Activated T-helper 17 cell treated with anti-CD3 and anti-CD28 coated beads, Interleukin-2, amount 50 U/mL, for 72 hours (primary cell): Measurements from ENCODE around the gene UBALD1. TPM values are rescaled to one million over a fixed set of nuclear protein-coding genes. Genes with fewer than 3 reads are reported as not detected.
A peak's percentile ranks its signal among the peaks of the same experiment; 100 is the strongest.
"Not testable (repeated sequence)": the region's sequence is repeated elsewhere in the genome, so short reads cannot be mapped to it uniquely, and the experiment has no call there.

Experiments
- ATAC-seq: fragments of 150-1000 bp; cut with Tn5 transposase; replicated peaks from 2 replicates; pipeline ENCODE4 v1.10.0; 2021; ENCODE audit warnings: mild to moderate bottlenecking, moderate library complexity
- H3K27ac Mint-ChIP-seq: one replicate; pipeline ENCODE4 v1.8.0; 2022; ENCODE audit warnings: mixed read lengths
- H3K27me3 Mint-ChIP-seq: one replicate; pipeline ENCODE4 v1.8.0; 2022; ENCODE audit warnings: mixed read lengths
- H3K36me3 Mint-ChIP-seq: one replicate; pipeline ENCODE4 v1.8.0; 2022; ENCODE audit warnings: low read depth, mild to moderate bottlenecking, mixed read lengths
- H3K4me1 Mint-ChIP-seq: one replicate; pipeline ENCODE4 v1.8.0; 2022; ENCODE audit warnings: mixed read lengths
- H3K4me3 Mint-ChIP-seq: one replicate; pipeline ENCODE4 v1.8.0; 2022; ENCODE audit warnings: mild to moderate bottlenecking, mixed read lengths
- H3K9me3 Mint-ChIP-seq: one replicate; pipeline ENCODE4 v1.8.0; 2022; ENCODE audit warnings: mixed read lengths
- total RNA-seq, 2 donors: library from RNA; stranded (reverse); gene quantifications; one replicate each; pipeline ENCODE4 v1.2.3, GENCODE V29; 2022

The UBALD1 gene
- total RNA-seq, 2 donors from 2014 or later, result 16.6 to 24.5 TPM

DNA sequence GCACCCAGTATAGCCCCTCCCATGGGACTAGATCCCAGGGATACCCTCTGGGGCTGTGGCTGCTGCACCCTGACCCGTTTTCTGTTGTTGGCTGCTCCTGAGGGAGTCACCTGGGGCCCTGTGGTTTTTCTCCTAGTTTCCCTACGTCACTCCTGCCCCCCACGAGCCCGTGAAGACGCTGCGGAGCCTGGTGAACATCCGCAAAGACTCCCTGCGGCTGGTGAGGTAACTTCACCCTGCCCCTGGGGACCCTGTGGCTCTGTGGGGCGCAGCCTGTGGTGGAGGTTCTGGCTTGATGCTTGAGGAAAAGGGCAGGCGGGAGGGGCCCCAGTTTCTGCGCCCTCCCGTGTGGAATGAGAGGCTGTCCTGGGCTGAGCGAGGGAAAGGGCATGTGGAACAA is 37.1 kb upstream of the UBALD1 start:
- no peaks in the 10 kb centered on the region for H3K9me3 Mint-ChIP-seq
- peaks cover 52% of the 10 kb centered on the region for H3K36me3 Mint-ChIP-seq
- no peaks in the 10 kb centered on the region for H3K27me3 Mint-ChIP-seq
- H3K4me1 Mint-ChIP-seq, result peaks cover 14% of the 10 kb centered on the region
- H3K4me3 Mint-ChIP-seq, result no peak overlapping the region
- no peak for ATAC-seq
- H3K27ac Mint-ChIP-seq, result no peak overlapping the region

DNA sequence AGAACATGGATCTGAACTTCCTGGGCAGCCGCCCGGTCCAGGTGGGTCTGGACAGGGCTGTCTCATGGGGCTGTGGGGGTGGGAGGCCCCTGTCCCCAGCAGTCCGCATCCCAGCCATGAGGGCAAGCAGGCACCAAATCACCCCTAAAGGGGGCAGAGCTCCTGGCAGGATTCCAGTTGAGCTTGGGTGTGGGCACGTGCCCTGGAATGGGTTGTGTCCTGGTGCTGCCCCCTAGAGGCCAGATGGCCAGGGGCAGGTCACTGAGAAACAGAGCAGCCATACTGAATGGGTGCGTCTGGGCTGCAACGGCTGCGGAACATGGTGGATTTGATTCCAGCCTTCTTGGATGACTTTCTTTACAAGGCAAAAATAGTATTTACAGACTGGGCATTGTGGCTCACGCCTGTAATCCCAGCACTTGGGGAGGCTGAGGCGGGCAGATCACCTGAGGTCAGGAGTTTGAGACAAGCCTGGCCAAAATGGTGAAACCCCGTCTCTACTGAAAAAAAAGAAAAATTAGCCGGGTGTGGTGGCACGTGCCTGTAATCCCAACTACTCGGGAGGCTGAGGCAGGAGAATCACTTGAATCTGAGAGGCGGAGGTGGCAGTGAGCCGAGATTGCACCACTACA is 35.9 kb upstream of the UBALD1 start:
- Mint-ChIP-seq H3K36me3 (peaks cover 44% of the 10 kb centered on the region), H3K4me1 (peaks cover 14% of the 10 kb centered on the region)
- H3K9me3 Mint-ChIP-seq, H3K4me3 Mint-ChIP-seq, H3K27ac Mint-ChIP-seq, H3K27me3 Mint-ChIP-seq: not testable (repeated sequence)
- ATAC-seq, result peak; percentile 84

DNA sequence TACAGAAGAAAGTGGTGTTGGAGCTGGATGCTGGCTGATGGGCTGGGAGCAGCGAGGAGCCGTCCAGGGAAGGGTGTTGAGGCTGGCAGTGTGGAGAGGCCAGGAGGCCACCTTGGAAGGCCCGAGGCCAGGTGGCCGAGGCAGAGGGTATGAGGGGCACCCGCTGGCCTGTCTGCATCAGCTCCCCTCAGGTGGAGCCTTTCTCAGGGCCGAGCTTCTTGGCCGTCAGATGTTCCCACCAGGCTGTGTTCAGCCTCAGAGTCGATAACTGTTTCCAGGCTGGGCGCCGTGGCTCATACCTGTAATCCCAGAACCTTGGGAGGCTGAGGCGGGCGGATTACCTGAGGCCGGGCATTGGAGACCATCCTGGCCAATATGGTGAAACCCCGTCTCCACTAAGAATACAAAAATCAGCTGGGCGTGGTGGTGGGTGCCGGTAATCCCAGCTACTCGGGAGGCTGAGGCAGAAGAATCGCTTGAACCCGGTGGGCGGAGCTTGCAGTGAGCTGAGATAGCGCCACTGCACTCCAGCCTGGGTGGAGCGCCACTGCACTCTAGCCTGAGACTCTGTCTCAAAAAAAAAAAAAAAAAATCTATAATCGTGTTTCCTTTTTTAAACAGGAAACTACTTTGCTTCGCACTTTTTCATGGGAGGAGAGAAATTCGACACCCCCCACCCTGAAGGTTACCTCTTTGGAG is 35.2 kb upstream of the UBALD1 start:
- Mint-ChIP-seq H3K27ac (no peak overlapping the region), H3K36me3 (peaks cover 41% of the 10 kb centered on the region), H3K27me3 (no peaks in the 10 kb centered on the region), H3K4me1 (peaks cover 14% of the 10 kb centered on the region), H3K4me3 (no peak overlapping the region), H3K9me3 (no peaks in the 10 kb centered on the region)
- ATAC-seq, result peak; percentile 17

DNA sequence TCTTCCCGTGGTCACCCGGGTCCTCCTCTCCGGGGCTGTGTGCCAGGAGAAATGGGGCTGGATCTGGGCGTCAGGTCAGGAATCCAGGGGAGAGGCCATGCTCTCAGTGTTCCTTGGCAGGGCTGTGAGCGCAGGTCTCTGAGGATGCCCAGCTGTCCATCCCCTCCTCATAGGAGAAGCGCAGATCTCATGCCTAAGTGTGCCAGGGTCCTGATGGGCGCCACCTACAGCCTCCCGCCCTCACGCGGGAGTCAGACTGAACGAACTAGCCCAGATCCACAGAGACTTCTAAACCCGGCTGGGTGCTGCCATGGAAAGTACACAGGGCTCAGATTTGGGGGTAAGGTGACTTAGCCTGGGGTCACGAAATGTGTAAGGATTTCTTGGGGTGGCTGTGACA is 34.2 kb upstream of the UBALD1 start:
- no peak overlapping the region for H3K4me3 Mint-ChIP-seq
- no peaks in the 10 kb centered on the region for H3K27me3 Mint-ChIP-seq
- H3K9me3 Mint-ChIP-seq, result no peaks in the 10 kb centered on the region
- ATAC-seq, result peak; percentile 21
- peaks cover 34% of the 10 kb centered on the region for H3K36me3 Mint-ChIP-seq
- peaks cover 14% of the 10 kb centered on the region for H3K4me1 Mint-ChIP-seq
- H3K27ac Mint-ChIP-seq, result no peak overlapping the region

DNA sequence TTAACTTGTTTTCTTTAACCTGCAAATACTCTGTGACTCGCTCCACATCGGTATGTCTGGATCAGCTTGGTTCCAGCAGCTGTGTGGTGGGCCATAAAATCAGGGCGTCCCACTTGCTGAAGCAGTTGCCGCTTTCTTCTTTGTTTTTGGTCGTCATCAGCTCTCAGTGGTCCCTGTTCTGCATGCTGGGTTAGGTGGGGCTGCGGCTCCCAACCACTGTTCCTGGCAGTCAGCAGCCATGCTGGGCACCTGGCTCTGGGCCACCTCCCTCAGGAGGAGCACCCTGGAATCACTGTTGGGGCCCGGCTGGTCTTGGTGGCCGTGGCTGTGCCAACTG is 32.9 kb upstream of the UBALD1 start:
- no peaks in the 10 kb centered on the region for H3K27me3 Mint-ChIP-seq
- peaks cover 14% of the 10 kb centered on the region for H3K4me1 Mint-ChIP-seq
- H3K36me3 Mint-ChIP-seq, result peaks cover 30% of the 10 kb centered on the region
- no peak overlapping the region for H3K27ac Mint-ChIP-seq
- H3K4me3 Mint-ChIP-seq, result no peak overlapping the region
- H3K9me3 Mint-ChIP-seq, result no peaks in the 10 kb centered on the region
- ATAC-seq, result no peak

DNA sequence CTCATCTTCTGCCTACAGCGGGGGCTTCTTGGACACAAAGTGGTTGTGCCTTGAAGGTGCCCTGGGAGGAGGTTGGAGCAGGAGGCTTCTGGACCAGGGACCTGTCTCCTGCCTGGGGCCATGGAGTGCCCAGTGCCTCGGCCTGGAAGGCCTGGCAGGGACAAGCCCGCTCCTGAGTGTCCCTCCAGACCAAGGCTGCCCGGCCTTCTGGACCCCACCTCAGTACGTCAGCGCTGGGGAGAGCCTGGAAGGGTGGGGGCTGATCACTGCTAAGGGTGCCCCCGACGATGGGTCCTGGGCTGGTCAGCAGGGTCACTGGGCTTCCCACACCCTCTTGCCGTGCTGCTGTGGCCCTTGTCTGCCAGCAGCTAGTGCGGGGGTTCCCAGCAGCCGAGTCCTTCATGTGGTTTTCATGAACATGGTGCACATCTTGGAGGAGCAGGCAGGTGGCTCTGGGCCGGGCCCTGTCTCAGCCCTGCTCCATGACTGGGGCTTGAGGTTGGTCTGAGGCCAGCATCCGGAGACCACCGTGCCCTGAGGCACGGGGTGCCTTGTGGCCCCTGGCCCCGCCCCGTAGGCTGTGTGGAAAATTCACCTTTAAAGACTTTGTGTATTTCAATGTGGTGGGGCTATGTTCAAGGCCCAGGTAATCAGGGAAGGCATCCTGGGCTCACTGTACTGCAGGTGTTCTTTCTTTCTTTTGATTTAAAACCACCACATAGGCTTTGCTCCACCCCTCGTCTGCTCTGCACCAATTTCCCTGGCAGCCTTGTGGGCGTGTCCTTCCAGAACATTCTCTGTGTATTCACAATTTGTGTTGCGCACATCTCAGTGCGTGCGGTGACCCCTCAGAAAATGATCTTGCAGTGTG is 32.3 kb upstream of the UBALD1 start:
- H3K27me3 Mint-ChIP-seq, result no peaks in the 10 kb centered on the region
- H3K4me1 Mint-ChIP-seq, result peaks cover 14% of the 10 kb centered on the region
- H3K36me3 Mint-ChIP-seq, result peaks cover 25% of the 10 kb centered on the region
- no peak overlapping the region for H3K27ac Mint-ChIP-seq
- no peak for ATAC-seq
- H3K4me3 Mint-ChIP-seq, result no peak overlapping the region
- H3K9me3 Mint-ChIP-seq, result no peaks in the 10 kb centered on the region

DNA sequence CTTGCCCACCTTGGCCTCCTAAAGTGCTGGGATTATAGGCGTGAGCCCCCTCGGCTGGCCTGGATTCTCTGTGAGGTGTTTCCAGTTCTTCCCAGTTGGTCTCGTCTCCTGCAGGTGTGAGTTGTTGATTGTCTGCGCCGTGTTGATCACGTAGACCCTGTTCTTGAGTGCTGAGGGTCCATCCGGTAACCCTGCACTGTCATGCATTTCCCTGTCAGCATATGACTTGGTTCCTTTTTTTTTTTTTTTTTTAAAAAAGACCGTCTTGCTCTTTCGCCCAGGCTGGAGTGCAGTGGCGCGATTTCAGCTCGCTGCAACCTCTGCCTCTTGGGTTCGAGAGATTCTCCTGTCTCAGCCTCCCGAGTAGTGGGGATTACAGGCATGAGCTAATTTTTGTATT is 27.2 kb upstream of the UBALD1 start:
- no peak for ATAC-seq
- Mint-ChIP-seq H3K27ac (no peak overlapping the region), H3K9me3 (no peaks in the 10 kb centered on the region), H3K4me3 (no peak overlapping the region), H3K4me1 (peaks cover 15% of the 10 kb centered on the region), H3K36me3 (peaks cover 10% of the 10 kb centered on the region), H3K27me3 (no peaks in the 10 kb centered on the region)

DNA sequence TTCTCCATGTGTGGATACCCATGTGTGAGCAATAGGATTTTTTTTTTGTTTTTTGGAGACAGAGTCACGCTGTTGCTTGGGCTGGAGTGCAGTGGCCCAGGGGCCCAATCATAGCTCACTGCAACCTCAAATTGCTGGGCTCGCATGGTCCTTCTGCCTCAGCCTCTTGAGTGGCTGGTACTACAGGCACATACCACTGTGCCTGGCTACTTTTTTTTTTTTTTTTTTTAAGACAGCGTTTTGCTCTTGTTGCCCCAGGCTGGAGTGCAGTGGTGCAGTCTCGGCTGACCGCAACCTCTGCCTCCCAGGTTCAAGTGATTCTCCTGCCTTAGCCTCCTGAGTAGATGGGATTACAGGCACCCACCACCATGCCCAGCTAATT is 26.6 kb upstream of the UBALD1 start:
- no peak for ATAC-seq
- Mint-ChIP-seq H3K4me1 (peaks cover 15% of the 10 kb centered on the region), H3K27ac (peak overlapping the region; percentile 67), H3K27me3 (no peaks in the 10 kb centered on the region), H3K9me3 (no peaks in the 10 kb centered on the region), H3K36me3 (peaks cover 16% of the 10 kb centered on the region), H3K4me3 (peak overlapping the region; percentile 10)

DNA sequence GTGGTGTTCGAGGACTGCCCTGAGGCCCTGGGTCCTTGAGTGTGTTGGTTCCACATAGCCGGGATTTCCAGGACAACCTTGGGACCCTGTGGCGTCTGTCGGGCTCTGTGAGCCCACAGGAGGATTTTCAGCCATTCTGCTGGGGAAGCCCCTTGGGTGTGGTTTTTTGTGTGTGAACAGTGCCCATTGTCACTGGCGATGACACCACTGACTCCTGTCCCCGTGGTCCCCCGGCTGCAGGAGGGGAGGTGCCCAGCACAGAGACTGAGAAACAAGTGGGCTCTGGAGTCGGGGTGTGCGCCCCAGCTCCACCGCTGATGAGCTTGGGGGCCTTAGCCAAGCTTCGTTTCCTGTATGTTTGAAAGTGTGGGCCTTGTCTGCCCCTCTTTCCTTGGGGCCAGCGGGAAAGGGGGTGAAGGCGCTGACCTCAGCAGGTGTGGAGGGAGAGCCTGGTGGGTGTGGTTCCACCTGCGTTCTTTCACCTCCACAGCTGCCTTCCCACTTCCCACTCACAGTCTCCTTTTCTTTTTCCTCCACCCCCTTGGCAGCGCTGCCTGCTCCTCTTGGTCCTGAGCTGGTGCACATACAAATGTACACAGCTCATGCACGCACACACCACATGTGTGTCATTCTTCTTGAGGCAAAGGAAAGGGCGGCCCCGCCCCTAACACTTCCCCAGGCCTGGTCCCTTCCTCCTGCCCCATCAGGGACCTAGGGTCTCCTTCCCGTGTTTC is 26.1 kb upstream of the UBALD1 start:
- Mint-ChIP-seq H3K36me3 (peaks cover 22% of the 10 kb centered on the region), H3K4me1 (peaks cover 15% of the 10 kb centered on the region), H3K27ac (peak overlapping the region; percentile 67), H3K4me3 (peak overlapping the region; percentile 10), H3K9me3 (no peaks in the 10 kb centered on the region), H3K27me3 (no peaks in the 10 kb centered on the region)
- ATAC-seq, result no peak

DNA sequence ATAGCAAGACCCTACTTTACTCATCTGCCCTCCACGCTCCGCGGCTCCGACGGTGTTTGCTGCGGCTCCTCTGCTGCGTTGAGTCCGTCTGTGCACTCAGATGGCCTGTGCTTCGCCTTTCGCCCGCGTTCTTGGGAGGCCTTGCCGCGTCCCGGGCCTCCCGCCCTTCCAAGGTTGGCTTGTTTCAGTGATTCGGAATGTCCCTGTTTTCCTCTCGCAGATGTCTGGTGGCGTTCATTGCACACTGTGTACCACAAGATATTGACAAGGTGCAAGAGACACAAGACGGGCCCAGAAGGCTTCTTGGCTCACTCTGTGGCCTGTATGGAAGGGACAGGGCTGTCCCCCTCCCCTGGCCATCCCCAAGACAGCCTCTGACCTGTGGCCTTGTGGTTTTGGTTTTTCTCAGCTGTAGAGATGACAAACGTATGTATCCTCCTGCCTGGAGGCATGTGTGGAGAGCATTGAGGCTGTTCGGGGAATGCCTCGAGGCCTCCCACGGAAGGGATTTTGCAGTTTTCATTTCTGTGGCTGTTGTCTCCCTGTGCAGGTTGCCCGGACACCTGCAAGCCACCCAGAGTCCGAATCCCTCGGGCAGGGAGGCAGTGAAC is 25.3 kb upstream of the UBALD1 start:
- Mint-ChIP-seq H3K4me1 (peaks cover 15% of the 10 kb centered on the region), H3K27me3 (no peaks in the 10 kb centered on the region), H3K36me3 (peaks cover 24% of the 10 kb centered on the region), H3K4me3 (no peak overlapping the region), H3K9me3 (no peaks in the 10 kb centered on the region), H3K27ac (peak overlapping the region; percentile 66)
- no peak for ATAC-seq

DNA sequence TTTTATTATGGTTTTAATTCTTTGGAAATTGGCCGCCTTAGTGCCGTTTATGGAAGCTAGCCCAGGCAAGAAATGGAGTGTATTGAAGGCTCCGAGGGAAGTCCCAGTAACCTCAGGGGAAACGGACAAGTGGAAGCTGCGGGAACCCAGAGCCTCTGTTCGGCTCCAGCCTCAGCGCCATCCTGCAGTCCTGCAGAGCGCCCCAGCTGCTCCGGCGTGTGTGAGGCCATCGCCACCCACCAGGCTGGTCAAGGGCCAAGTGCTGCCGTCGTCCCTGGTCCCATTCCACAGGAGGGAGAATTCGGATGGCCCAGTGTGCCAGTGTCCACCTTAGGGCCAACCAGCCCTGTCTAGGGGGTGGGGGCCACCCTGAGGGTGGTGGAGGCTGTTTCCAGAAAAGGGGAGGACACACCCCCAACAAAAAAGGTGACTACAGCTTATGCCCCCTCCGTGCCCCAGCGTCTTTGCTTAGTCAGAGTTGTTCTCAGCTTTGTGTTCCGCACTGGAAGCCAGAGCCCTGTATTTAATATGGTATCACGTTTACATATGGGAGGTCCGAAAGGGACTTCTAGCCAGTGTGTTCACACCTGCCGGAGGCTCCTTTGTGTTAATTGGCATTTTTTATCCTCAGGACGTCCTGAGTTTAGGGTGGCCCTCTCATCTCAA is 22.9 kb upstream of the UBALD1 start:
- H3K27ac Mint-ChIP-seq, result no peak overlapping the region
- no peaks in the 10 kb centered on the region for H3K9me3 Mint-ChIP-seq
- peaks cover 21% of the 10 kb centered on the region for H3K36me3 Mint-ChIP-seq
- ATAC-seq, result no peak
- peaks cover 15% of the 10 kb centered on the region for H3K4me1 Mint-ChIP-seq
- H3K4me3 Mint-ChIP-seq, result no peak overlapping the region
- H3K27me3 Mint-ChIP-seq, result no peaks in the 10 kb centered on the region

DNA sequence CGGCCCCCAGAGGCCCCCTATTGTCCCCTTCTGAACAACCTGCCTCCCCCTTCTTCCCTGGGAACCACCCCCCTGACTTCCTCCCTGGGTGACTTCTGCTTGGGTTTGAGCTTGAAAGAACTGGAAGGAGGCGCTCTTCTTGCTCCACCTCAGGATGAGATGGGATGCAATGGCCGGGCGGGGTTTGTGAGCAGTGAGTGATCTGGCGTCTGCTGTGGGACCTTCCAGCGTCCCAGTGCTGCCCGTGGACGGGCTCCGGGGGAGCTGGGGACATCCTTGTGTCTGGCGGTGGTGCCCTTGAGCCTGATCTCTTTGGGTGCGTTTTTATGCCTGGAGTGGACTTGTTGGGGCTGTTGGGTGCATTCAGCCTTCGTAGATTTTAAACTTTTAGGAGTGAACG is 21.5 kb upstream of the UBALD1 start:
- H3K27ac Mint-ChIP-seq, result no peak overlapping the region
- peaks cover 24% of the 10 kb centered on the region for H3K36me3 Mint-ChIP-seq
- no peak for ATAC-seq
- H3K4me3 Mint-ChIP-seq, result no peak overlapping the region
- peaks cover 3% of the 10 kb centered on the region for H3K9me3 Mint-ChIP-seq
- no peaks in the 10 kb centered on the region for H3K27me3 Mint-ChIP-seq
- peaks cover 15% of the 10 kb centered on the region for H3K4me1 Mint-ChIP-seq

DNA sequence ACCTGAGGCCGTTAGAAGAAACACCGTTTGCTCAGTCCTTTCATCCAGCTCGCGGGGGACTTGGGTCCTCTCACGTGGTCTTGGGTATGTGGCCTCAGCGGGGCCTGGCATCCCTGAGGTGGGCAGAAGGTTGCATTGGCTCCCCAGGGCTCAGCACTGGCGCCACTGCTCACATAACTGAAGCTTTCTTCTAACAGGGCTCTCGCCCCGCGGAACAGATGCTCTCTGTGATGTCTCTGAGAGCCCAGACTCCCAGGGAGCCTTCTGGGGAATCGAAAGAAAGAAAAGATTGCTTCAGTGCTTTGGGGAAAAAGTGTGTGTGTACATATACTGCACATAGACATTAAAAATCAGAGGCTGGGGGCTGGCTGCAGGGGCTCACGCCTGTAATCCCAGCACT is 20.1 kb upstream of the UBALD1 start:
- no peak for ATAC-seq
- H3K36me3 Mint-ChIP-seq, result peaks cover 28% of the 10 kb centered on the region
- H3K27me3 Mint-ChIP-seq, result no peaks in the 10 kb centered on the region
- no peak overlapping the region for H3K27ac Mint-ChIP-seq
- peaks cover 4% of the 10 kb centered on the region for H3K9me3 Mint-ChIP-seq
- no peak overlapping the region for H3K4me3 Mint-ChIP-seq
- peaks cover 6% of the 10 kb centered on the region for H3K4me1 Mint-ChIP-seq
